Transverse colon (tissue), 4 donors: ENCODE data around the gene EYS. TPM values are rescaled to one million over a fixed set of nuclear protein-coding genes. Genes with fewer than 3 reads are reported as not detected.
"Not testable (repeated sequence)": the region's sequence is repeated elsewhere in the genome, so short reads cannot be mapped to it uniquely, and the experiment has no call there.

ENCODE experiments used
- DNase-seq: peaks from one replicate; pipeline ENCODE4 v3.0.0-alpha.2; 2019
- H3K27ac ChIP-seq, 4 donors: fragments of 200-600 bp; sonication (generic); 2 replicates each; pipeline ENCODE4 v1.5.1; 2016 to 2018; ENCODE audit warnings: inconsistent platforms in 4 of 4
- H3K27me3 ChIP-seq: fragments of 200-600 bp; sonication (generic); 2 replicates; pipeline ENCODE4 v1.5.1; 2017; ENCODE audit warnings: inconsistent platforms
- H3K36me3 ChIP-seq, 4 donors: fragments of 200-600 bp; sonication (generic); 2 replicates each; pipeline ENCODE4 v1.5.1; 2017 to 2019; ENCODE audit warnings: inconsistent platforms in 4 of 4
- H3K4me1 ChIP-seq, 4 donors: fragments of 200-600 bp; sonication (generic); 2 replicates each; pipeline ENCODE4 v1.5.1; 2017 to 2020; ENCODE audit warnings: inconsistent platforms in 4 of 4
- H3K4me3 ChIP-seq, 4 donors: fragments of 200-600 bp; sonication (generic); 1 replicate in 1 of 4; 2 replicates in 3 of 4; pipeline versions ENCODE4 v1.5.1 to v1.6.1; 2017 to 2019; ENCODE audit warnings: inconsistent platforms in 4 of 4
- H3K9me3 ChIP-seq, 2 donors: fragments of 200-600 bp; sonication (generic); 2 replicates each; pipeline ENCODE4 v1.5.1; 2017 to 2019; ENCODE audit warnings: inconsistent platforms in 2 of 2
- EP300 ChIP-seq: sonication (generic); formaldehyde crosslinking; IDR thresholded peaks from one replicate; pipeline ENCODE4 v1.6.1; 2017; ENCODE audit warnings: antibody characterized with exemption, low read depth
- POLR2A ChIP-seq: fragments of 450-650 bp; IDR thresholded peaks from one replicate; pipeline ENCODE4 v1.6.1; 2016; ENCODE audit warnings: antibody characterized with exemption, mild to moderate bottlenecking, moderate library complexity
- POLR2AphosphoS5 ChIP-seq, 3 donors: sonication (generic); formaldehyde crosslinking; IDR thresholded peaks; one replicate each; pipeline ENCODE4 v1.6.1; 2016; ENCODE audit warnings: antibody characterized with exemption in 3 of 3
- WGBS, 2 donors: methylation state at CpG; one replicate each; pipeline ENCODE4 v1.1.5; 2018; ENCODE audit warnings: low coverage in 1 of 2; 5-methylcytosine and 5-hydroxymethylcytosine counted together
- in situ Hi-C, 4 donors: fragments of 200-750 bp; cut with MboI; loops; one replicate each; pipeline versions ENCODE4 v1.15.0 to v1.15.1; 2017; ENCODE audit warnings: low sequenced_read_pairs in 3 of 4, low pct_ligation_motif_present in 1 of 4, low pct_unique_long_range_greater_than_20kb in 1 of 4
- intact Hi-C: fragments of 100-400 bp; cut with DNase I; formaldehyde crosslinking; loops from one replicate; pipeline ENCODE4 v1.15.1; 2023; ENCODE audit warnings: low total_unique reads
- total RNA-seq, 4 donors: library from RNA; depleted of rRNA; stranded (reverse); fragments of >200 nt; gene quantifications; one replicate each; pipeline ENCODE4 v1.1.0, GENCODE V29; 2016
- TF ChIP-seq, protein P1 (sequence below), 5 experiments: fragments of 200-600 bp in 3 of 5; fragments of 450-650 bp in 2 of 5; sonication (generic) in 3 of 5; IDR thresholded peaks; 1 replicate in 2 of 5; 2 replicates in 3 of 5; pipeline ENCODE4 v1.5.1; 2016 to 2017; ENCODE audit warnings: antibody characterized with exemption in 5 of 5, inconsistent platforms in 3 of 5, mild to moderate bottlenecking in 2 of 5, moderate library complexity in 1 of 5

Gene EYS
- total RNA-seq, 4 donors from 2014 or later: 0.41 TPM; not detected in 3

- in situ Hi-C loops, H3K27me3 ChIP-seq, DNase-seq, H3K4me3 ChIP-seq, H3K27ac ChIP-seq, H3K9me3 ChIP-seq, H3K36me3 ChIP-seq, H3K4me1 ChIP-seq, intact Hi-C loops: not testable (repeated sequence)
- 84 to 85% methylated on average over 11 to 12 of the region's 12 CpGs for WGBS, 2 donors
- TF ChIP-seq, protein P1, sequence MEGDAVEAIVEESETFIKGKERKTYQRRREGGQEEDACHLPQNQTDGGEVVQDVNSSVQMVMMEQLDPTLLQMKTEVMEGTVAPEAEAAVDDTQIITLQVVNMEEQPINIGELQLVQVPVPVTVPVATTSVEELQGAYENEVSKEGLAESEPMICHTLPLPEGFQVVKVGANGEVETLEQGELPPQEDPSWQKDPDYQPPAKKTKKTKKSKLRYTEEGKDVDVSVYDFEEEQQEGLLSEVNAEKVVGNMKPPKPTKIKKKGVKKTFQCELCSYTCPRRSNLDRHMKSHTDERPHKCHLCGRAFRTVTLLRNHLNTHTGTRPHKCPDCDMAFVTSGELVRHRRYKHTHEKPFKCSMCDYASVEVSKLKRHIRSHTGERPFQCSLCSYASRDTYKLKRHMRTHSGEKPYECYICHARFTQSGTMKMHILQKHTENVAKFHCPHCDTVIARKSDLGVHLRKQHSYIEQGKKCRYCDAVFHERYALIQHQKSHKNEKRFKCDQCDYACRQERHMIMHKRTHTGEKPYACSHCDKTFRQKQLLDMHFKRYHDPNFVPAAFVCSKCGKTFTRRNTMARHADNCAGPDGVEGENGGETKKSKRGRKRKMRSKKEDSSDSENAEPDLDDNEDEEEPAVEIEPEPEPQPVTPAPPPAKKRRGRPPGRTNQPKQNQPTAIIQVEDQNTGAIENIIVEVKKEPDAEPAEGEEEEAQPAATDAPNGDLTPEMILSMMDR (IDR thresholded peaks at IDR 0.05): peak in 2 of 5 experiments; percentile 11 to 17
Observed at GRCh38 chr6:64469405-64469804, 1237.6 kb downstream of the EYS start.

DNA sequence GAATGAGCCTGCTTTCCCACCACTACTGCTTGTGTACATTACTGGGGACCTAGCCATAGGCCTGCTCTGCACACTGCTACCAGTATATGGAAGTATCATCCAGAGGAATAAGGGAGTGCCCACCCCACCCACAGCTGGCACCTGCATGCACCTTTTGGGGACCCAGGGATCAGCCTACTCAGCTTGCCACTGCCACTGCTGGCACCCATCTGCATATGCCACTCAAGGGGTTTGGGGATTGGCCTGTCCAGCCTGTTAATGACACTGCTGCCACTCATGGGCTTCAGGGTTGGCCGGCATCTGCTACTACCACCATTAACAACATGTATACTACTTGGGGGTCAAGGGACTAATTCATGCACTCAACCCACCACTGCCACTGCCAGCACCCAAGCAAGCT lies 1239.4 kb downstream of the EYS start:
- no peak overlapping the region for H3K4me3 ChIP-seq
- H3K9me3 ChIP-seq: peaks cover 0 to 5% of the 10 kb centered on the region in 2 donors
- in situ Hi-C loops (no loop called here), intact Hi-C loops (no loop called here)
- no peaks in the 10 kb centered on the region for H3K4me1 ChIP-seq
- TF ChIP-seq EP300: no peak
- TF ChIP-seq POLR2A: no peak
- no peak for TF ChIP-seq POLR2AphosphoS5 (IDR thresholded peaks at IDR 0.05)
- TF ChIP-seq, protein P1 (IDR thresholded peaks at IDR 0.05): no peak
- no peaks in the 10 kb centered on the region for H3K36me3 ChIP-seq
- H3K27ac ChIP-seq: no peak overlapping the region
- no peak for DNase-seq
- no peaks in the 10 kb centered on the region for H3K27me3 ChIP-seq
- WGBS, 2 donors: 91% methylated on average over 1 of the region's 1 CpG; no CpG with 5 or more reads in 1 of the 2 donors

- H3K27me3 ChIP-seq: no peaks in the 10 kb centered on the region
- no peak overlapping the region for H3K4me3 ChIP-seq
- TF ChIP-seq POLR2AphosphoS5 (IDR thresholded peaks at IDR 0.05) (no peak), POLR2A (no peak), EP300 (no peak)
- TF ChIP-seq, protein P1 (IDR thresholded peaks at IDR 0.05): no peak
- WGBS, 2 donors: 70 to 80% methylated on average over 1 of the region's 1 CpG
- in situ Hi-C loops (no loop called here), intact Hi-C loops (no loop called here)
- no peaks in the 10 kb centered on the region for H3K9me3 ChIP-seq
- H3K27ac ChIP-seq: no peak overlapping the region
- no peak for DNase-seq
- H3K36me3 ChIP-seq: no peaks in the 10 kb centered on the region
- no peaks in the 10 kb centered on the region for H3K4me1 ChIP-seq
Observed at GRCh38 chr6:64459411-64459944, 1247.5 kb downstream of the EYS start.

- H3K9me3 ChIP-seq, in situ Hi-C loops, intact Hi-C loops, H3K27me3 ChIP-seq, H3K36me3 ChIP-seq, DNase-seq, H3K4me1 ChIP-seq, H3K27ac ChIP-seq, H3K4me3 ChIP-seq: not testable (repeated sequence)
- WGBS, 2 donors: 93% methylated on average over 6 of the region's 6 CpGs; no CpG with 5 or more reads in 1 of the 2 donors
Observed at GRCh38 chr6:64448101-64448500, 1258.9 kb downstream of the EYS start.

DNA sequence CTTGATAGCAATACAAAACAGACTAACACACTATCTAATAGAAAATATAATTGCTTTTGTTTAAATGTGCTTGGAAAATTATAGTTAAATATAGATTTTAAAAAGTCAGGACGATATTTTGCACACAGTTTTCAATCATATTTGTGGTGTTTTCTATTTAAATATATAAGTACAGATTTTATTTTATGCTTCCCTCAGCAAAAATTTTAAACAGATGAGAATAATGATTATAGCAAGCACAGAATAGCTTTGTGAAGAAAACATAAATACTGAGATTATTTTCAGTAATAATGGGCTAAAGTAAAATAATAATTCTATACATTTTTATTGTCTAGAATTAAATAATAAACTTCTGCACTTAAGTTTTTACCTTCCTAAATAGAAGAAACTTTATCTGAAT lies 1262.0 kb downstream of the EYS start:
- WGBS, 2 donors: 50 to 53% methylated on average over 1 of the region's 1 CpG
- Histone ChIP-seq H3K4me3 (no peak overlapping the region), H3K4me1 (no peaks in the 10 kb centered on the region), H3K36me3 (no peaks in the 10 kb centered on the region), H3K27me3 (no peaks in the 10 kb centered on the region), H3K27ac (no peak overlapping the region), H3K9me3 (no peaks in the 10 kb centered on the region)
- in situ Hi-C loops (no loop called here), intact Hi-C loops (no loop called here)
- TF ChIP-seq POLR2A: no peak
- no peak for TF ChIP-seq POLR2AphosphoS5 (IDR thresholded peaks at IDR 0.05)
- TF ChIP-seq EP300: no peak
- TF ChIP-seq, protein P1 (IDR thresholded peaks at IDR 0.05): no peak
- DNase-seq: no peak
